Thyroid gland (tissue), 4 donors: Measurements from ENCODE around the gene SLC7A10. TPM values are rescaled to one million over a fixed set of nuclear protein-coding genes. Genes with fewer than 3 reads are reported as not detected.

Experiments
- DNase-seq, 2 donors: peaks; one replicate each; pipeline ENCODE4 v3.0.0-alpha.2; 2019
- H3K27ac ChIP-seq, 3 donors: fragments of 200-600 bp; sonication (generic); 1 replicate in 2 of 3; 2 replicates in 1 of 3; pipeline ENCODE4 v1.5.1; 2016 to 2019; ENCODE audit warnings: mild to moderate bottlenecking in 1 of 3, moderate library complexity in 1 of 3
- H3K27me3 ChIP-seq: fragments of 200-600 bp; sonication (generic); one replicate; pipeline ENCODE4 v1.5.1; 2019
- H3K36me3 ChIP-seq, 2 donors: fragments of 200-600 bp; sonication (generic); one replicate each; pipeline ENCODE4 v1.5.1; 2016 to 2019
- H3K4me1 ChIP-seq, 2 donors: fragments of 200-600 bp; sonication (generic); one replicate each; pipeline ENCODE4 v1.5.1; 2017 to 2019
- H3K4me3 ChIP-seq, 3 donors: fragments of 200-600 bp; sonication (generic); replicated peaks in 1 of 3; 1 replicate in 2 of 3; 2 replicates in 1 of 3; pipeline ENCODE4 v1.5.1; 2016; ENCODE audit warnings: mild to moderate bottlenecking in 1 of 3
- H3K9me3 ChIP-seq: fragments of 200-600 bp; sonication (generic); one replicate; pipeline ENCODE4 v1.5.1; 2017
- POLR2A ChIP-seq, 2 donors: fragments of 450-650 bp; IDR thresholded peaks; one replicate each; pipeline ENCODE4 v1.6.1; 2017; ENCODE audit warnings: antibody characterized with exemption in 2 of 2, mild to moderate bottlenecking in 2 of 2, moderate library complexity in 1 of 2
- WGBS, 2 donors: methylation state at CpG; one replicate each; pipeline ENCODE4 v1.1.5; 2017; 5-methylcytosine and 5-hydroxymethylcytosine counted together
- intact Hi-C: fragments of 100-400 bp; cut with DNase I; formaldehyde crosslinking; loops from one replicate; pipeline ENCODE4 v1.15.1; 2023
- total RNA-seq, 4 donors: library from RNA; depleted of rRNA; stranded (reverse); fragments of >200 nt; gene quantifications; one replicate each; pipeline ENCODE4 v1.2.3, GENCODE V29; 2016
- TF ChIP-seq, protein P1 (sequence below), 6 experiments: fragments of 200-600 bp in 3 of 6; fragments of 450-650 bp in 3 of 6; sonication (generic) in 3 of 6; IDR thresholded peaks; one replicate each; pipeline ENCODE4 v1.5.1; 2016 to 2019; ENCODE audit warnings: antibody characterized with exemption in 6 of 6, mild to moderate bottlenecking in 2 of 6, inconsistent platforms in 1 of 6, moderate library complexity in 1 of 6

Gene SLC7A10
- total RNA-seq, 4 donors from 2014 or later, result 0.29 to 2.7 (median 0.78) TPM

DNA sequence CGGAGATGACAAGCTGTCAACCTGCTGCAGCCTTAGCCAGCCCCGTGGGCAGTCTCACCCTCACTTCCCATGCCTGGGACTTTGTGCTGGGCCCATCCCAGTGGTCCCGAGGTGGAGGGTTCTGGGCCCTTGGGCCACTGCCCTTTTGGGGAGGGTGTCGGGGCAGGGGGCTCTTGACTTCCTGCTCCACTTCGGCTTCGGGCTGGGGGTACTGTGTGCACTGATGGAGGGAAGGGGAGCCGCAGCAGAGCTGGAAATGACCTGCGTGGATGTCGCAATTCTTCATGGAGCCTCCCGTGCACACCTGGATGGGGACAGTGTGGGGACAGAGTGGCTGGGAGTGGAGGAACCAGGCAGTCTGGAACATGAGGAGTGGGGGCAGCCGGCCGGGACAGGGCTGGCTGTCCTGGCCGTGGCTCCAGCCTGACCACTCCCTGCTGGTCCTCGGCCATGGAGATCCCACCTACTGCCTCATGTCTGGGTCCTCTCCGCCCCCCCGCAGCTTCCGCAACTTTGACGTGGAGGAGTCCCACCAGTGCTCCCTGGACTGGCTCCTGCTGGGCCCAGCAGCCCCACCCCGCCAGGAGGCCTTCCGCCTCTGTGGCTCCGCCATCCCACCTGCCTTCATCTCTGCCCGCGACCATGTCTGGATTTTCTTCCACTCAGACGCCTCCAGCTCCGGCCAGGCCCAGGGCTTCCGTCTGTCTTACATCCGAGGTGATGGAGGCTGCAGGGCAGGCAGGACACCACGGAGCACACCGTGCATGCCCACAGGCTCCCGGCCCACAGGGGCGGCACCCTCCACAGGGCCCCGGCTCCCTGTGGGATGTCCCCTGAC is 21.3 kb downstream of the SLC7A10 start:
- DNase-seq, result no peak
- 92% methylated on average over 23 to 30 of the region's 32 CpGs for WGBS, 2 donors
- Histone ChIP-seq H3K9me3 (no peaks in the 10 kb centered on the region), H3K4me3 (no peak overlapping the region), H3K4me1 (no peaks in the 10 kb centered on the region), H3K27me3 (no peaks in the 10 kb centered on the region), H3K36me3 (peaks cover 7 to 9% of the 10 kb centered on the region in 2 donors), H3K27ac (no peak overlapping the region)
- TF ChIP-seq, protein P1, sequence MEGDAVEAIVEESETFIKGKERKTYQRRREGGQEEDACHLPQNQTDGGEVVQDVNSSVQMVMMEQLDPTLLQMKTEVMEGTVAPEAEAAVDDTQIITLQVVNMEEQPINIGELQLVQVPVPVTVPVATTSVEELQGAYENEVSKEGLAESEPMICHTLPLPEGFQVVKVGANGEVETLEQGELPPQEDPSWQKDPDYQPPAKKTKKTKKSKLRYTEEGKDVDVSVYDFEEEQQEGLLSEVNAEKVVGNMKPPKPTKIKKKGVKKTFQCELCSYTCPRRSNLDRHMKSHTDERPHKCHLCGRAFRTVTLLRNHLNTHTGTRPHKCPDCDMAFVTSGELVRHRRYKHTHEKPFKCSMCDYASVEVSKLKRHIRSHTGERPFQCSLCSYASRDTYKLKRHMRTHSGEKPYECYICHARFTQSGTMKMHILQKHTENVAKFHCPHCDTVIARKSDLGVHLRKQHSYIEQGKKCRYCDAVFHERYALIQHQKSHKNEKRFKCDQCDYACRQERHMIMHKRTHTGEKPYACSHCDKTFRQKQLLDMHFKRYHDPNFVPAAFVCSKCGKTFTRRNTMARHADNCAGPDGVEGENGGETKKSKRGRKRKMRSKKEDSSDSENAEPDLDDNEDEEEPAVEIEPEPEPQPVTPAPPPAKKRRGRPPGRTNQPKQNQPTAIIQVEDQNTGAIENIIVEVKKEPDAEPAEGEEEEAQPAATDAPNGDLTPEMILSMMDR (IDR thresholded peaks at IDR 0.05), result no peak
- TF ChIP-seq POLR2A (IDR thresholded peaks at IDR 0.05), result no peak
- intact Hi-C loops, result no loop called here

DNA sequence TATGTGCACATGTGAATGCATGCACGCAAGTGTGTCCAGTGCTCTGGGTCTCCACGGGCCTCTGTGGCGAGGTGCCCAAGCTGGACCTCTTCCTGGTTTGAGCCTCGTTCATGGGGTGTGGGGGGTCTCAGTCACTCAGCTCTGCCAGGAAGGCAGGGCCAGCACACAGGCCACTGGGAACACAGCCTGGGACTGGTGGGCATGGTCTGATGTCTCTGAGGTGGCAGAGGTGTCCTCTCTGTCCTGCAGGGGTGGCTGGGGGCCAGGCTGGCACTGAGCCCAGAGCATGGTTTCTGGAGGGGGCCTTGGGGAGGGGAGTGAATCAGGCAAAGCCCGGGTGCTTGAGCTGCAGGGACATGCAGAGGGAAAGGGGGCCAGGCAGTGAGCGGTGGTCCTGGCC is 22.1 kb downstream of the SLC7A10 start:
- Histone ChIP-seq H3K4me3 (no peak overlapping the region), H3K27me3 (no peaks in the 10 kb centered on the region), H3K27ac (no peak overlapping the region), H3K36me3 (peaks cover 7 to 9% of the 10 kb centered on the region in 2 donors), H3K9me3 (no peaks in the 10 kb centered on the region), H3K4me1 (no peaks in the 10 kb centered on the region)
- intact Hi-C loops, result no loop called here
- 72 to 75% methylated on average over 3 to 6 of the region's 6 CpGs for WGBS, 2 donors
- DNase-seq, result no peak
- no peak for TF ChIP-seq POLR2A (IDR thresholded peaks at IDR 0.05)

DNA sequence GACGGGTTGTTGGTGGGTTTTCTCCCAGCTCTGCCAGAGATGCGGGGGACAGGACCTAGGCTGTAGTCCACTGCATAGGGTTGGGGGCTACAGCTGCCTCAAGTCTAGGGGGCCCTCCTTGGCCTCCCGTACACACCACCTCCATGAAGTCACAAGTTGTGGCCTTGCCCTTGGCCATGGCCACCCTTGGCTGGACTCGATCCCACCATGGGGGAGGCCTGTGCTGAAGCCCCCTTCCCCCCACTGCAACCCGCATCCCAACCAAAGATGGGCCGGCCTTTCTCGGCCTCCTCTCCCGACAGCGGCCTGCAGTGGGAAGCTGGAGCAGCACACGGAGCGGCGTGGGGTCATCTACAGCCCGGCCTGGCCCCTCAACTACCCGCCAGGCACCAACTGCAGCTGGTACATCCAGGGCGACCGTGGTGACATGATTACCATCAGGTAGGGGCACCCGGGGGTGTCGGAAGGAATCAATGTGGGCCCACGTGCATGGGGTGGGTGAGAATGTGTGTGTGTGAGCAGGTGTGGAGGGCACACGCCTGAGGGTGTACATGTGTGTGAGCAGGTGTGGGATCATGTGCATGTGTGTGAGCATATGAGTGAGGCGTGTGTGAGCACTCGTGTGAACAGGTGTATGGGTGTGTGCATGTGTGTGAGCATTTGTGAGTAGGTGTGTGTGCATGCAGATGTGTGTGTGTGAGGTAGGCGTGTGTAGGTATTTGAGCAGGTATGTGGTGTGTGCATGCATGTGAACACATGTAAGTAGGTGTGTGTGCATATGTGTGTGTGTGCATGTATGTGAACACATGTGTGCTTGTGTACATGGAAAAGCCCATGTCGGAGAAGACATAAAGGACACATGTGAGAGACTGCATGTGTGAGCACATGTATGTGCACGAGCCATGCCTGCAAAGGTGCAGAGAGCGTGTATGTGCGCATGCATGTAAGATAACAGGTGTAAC is 22.8 kb downstream of the SLC7A10 start:
- H3K36me3 ChIP-seq, result peaks cover 7 to 9% of the 10 kb centered on the region in 2 donors
- intact Hi-C loops, result no loop called here
- H3K27ac ChIP-seq, result no peak overlapping the region
- WGBS, 2 donors, result 91 to 93% methylated on average over 15 to 24 of the region's 27 CpGs
- H3K9me3 ChIP-seq, result no peaks in the 10 kb centered on the region
- H3K4me1 ChIP-seq, result no peaks in the 10 kb centered on the region
- TF ChIP-seq, protein P1 (IDR thresholded peaks at IDR 0.05), result no peak
- no peak for TF ChIP-seq POLR2A (IDR thresholded peaks at IDR 0.05)
- DNase-seq, result no peak
- H3K4me3 ChIP-seq, result no peak overlapping the region
- H3K27me3 ChIP-seq, result no peaks in the 10 kb centered on the region

DNA sequence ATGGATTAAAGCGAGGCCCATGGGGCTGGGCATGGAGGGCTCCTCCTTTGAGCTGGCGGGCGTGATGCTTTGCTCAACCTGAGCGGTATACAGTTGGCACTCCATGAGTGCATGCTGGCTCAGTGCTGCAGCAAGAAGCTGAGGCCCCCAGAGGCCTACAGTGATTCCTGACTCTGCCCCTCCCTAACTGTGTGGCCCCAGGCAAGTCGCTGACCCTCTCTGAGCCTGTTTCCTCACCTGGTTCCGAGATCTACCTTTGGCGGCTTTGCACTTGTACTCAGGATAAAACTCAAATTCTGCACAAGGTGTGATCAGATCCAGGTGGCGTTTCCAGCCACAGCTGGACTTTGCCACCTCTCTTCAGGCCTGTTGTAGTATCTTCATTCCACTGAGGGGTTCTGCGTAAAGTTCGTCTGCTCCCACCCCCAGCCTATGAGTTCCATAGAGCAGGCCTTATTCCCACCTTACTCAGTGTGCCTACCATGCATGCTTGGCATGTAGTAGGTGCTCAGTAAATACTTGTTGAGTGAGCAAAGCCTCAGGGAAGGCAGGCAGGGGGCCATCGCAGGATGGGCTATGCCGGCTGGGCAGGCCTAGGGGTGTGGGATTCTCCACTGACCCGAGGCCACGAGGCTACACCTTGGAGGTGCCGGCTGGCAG is 23.6 kb downstream of the SLC7A10 start:
- 96 to 97% methylated on average over 14 of the region's 15 CpGs for WGBS, 2 donors
- peaks cover 6 to 7% of the 10 kb centered on the region in 2 donors for H3K36me3 ChIP-seq
- H3K4me3 ChIP-seq, result no peak overlapping the region

DNA sequence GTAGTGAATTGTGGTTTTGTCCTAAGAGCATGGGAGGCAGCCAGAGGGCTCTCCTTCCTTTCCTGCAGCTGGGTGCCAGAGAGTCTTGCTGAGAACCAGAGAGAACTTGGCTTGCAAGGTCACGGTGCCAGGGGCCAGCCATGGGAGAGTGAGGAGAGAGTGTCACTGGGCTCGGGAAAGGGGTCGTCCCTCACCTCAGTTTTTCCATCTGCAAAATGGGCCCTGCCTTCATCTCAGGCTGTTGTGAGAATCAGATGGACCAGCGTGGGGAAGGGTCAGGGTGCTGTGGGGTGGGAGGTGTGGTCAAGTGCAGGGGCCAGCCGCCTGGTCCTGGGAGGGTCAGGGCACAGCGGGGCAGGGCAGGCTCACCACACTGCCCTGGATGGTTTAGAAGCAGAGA is 24.2 kb downstream of the SLC7A10 start:
- Histone ChIP-seq H3K4me1 (no peaks in the 10 kb centered on the region), H3K36me3 (peaks cover 5 to 6% of the 10 kb centered on the region in 2 donors), H3K27me3 (no peaks in the 10 kb centered on the region), H3K4me3 (no peak overlapping the region), H3K9me3 (no peaks in the 10 kb centered on the region), H3K27ac (no peak overlapping the region)
- no peak for DNase-seq
- intact Hi-C loops, result no loop called here
- 92 to 97% methylated on average over 6 of the region's 6 CpGs for WGBS, 2 donors
- no peak for TF ChIP-seq POLR2A (IDR thresholded peaks at IDR 0.05)
- TF ChIP-seq, protein P1 (IDR thresholded peaks at IDR 0.05), result no peak

More for the DNA sequence above, 23.6 kb downstream of the SLC7A10 start:
- H3K27ac ChIP-seq, result no peak overlapping the region
- H3K27me3 ChIP-seq, result no peaks in the 10 kb centered on the region
- DNase-seq, result no peak
- intact Hi-C loops, result no loop called here
- TF ChIP-seq POLR2A (IDR thresholded peaks at IDR 0.05), result no peak
- TF ChIP-seq, protein P1 (IDR thresholded peaks at IDR 0.05), result no peak
- no peaks in the 10 kb centered on the region for H3K4me1 ChIP-seq
- no peaks in the 10 kb centered on the region for H3K9me3 ChIP-seq
